Prostate gland (tissue), 2 donors: ENCODE data around the gene PCBP4. TPM values are rescaled to one million over a fixed set of nuclear protein-coding genes. Genes with fewer than 3 reads are reported as not detected.

Experiments
- DNase-seq: peaks from one replicate; pipeline ENCODE4 v3.0.0-alpha.2; 2019; ENCODE audit warnings: low spot score
- H3K27ac ChIP-seq, 2 donors: fragments of 200-600 bp; sonication (generic); 2 replicates each; pipeline ENCODE4 v1.5.1; 2017 to 2019
- H3K27me3 ChIP-seq: fragments of 200-600 bp; sonication (generic); replicated peaks from 2 replicates; pipeline ENCODE4 v1.5.1; 2019; ENCODE audit not compliant: insufficient read depth
- H3K36me3 ChIP-seq, 2 donors: fragments of 200-600 bp; sonication (generic); 1 replicate in 1 of 2; 2 replicates in 1 of 2; pipeline versions ENCODE4 v1.5.1 to v1.8.1; 2017 to 2019
- H3K4me1 ChIP-seq: fragments of 200-600 bp; sonication (generic); replicated peaks from 2 replicates; pipeline ENCODE4 v1.5.1; 2019
- H3K4me3 ChIP-seq, 2 donors: fragments of 200-600 bp; sonication (generic); 2 replicates each; pipeline ENCODE4 v1.5.1; 2017 to 2019
- H3K9me3 ChIP-seq: fragments of 200-600 bp; sonication (generic); 2 replicates; pipeline ENCODE4 v1.5.1; 2017
- CTCF ChIP-seq, 4 experiments: fragments of 200-600 bp in 2 of 4; fragments of 450-650 bp in 2 of 4; sonication (generic) in 2 of 4; IDR thresholded peaks; 1 replicate in 3 of 4; 2 replicates in 1 of 4; pipeline ENCODE4 v1.5.1; 2016 to 2019; ENCODE audit warnings: antibody characterized with exemption in 4 of 4, mild to moderate bottlenecking in 2 of 4, moderate library complexity in 2 of 4
- POLR2A ChIP-seq: fragments of 450-650 bp; IDR thresholded peaks from one replicate; pipeline ENCODE4 v1.6.1; 2016; ENCODE audit warnings: antibody characterized with exemption, mild to moderate bottlenecking
- POLR2AphosphoS5 ChIP-seq: sonication (generic); formaldehyde crosslinking; IDR thresholded peaks from one replicate; pipeline ENCODE4 v1.6.1; 2017; ENCODE audit warnings: antibody characterized with exemption
- WGBS: methylation state at CpG from one replicate; pipeline ENCODE4 v1.1.5; 2018; 5-methylcytosine and 5-hydroxymethylcytosine counted together
- intact Hi-C: fragments of 100-400 bp; cut with DNase I; formaldehyde crosslinking; loops from one replicate; pipeline ENCODE4 v1.14.2; 2022
- total RNA-seq, 2 donors: library from RNA; depleted of rRNA; stranded (reverse); fragments of >200 nt; gene quantifications; one replicate each; pipeline ENCODE4 v1.1.0, GENCODE V29; 2016

Gene PCBP4
- total RNA-seq, 2 donors from 2014 or later = 74.0 to 74.1 TPM

GRCh38 chr3:51941798-51942602, 25.3 kb downstream of the PCBP4 start, which contains the start of the genes PARP3 and RRP9:
PARP3 (plus strand) TSS chr3:51942363; CDS start chr3:51943356, 993 bp downstream.
RRP9 (minus strand) TSS chr3:51941904; CDS start chr3:51941867, 37 bp downstream.
- H3K27me3 ChIP-seq = no peaks in the 10 kb centered on the region
- H3K36me3 ChIP-seq = peaks cover 6 to 8% of the 10 kb centered on the region in 2 donors
- H3K27ac ChIP-seq = peak within 1 kb of the TSS; percentile 80 to 87
- H3K4me1 ChIP-seq = peaks cover 9% of the 10 kb centered on the region
- peak within 1 kb of the TSS; percentile 60 to 66 for H3K4me3 ChIP-seq
- WGBS = 1% methylated on average over 39 of the region's 67 CpGs
- DNase-seq = peak; percentile 100
- H3K9me3 ChIP-seq = no peaks in the 10 kb centered on the region
- intact Hi-C loops = loop anchor here (2.0 to 5.0 kb wide), 3 partner anchors 33 to 210 kb away; partner anchors contain the start of genes ABHD14A, ABHD14B, DUSP7 and POC1A
- TF ChIP-seq CTCF (IDR thresholded peaks at IDR 0.05) (peak; percentile 98 to 100 (median 100)), POLR2AphosphoS5 (peak; percentile 98), POLR2A (peak; percentile 53)

GRCh38 chr3:51941463-51941797, 25.8 kb downstream of the PCBP4 start:
- intact Hi-C loops = loop anchor here (5.0 kb wide), 2 partner anchors 116 to 211 kb away; partner anchors contain the start of genes DUSP7 and POC1A
- H3K36me3 ChIP-seq = peaks cover 6 to 8% of the 10 kb centered on the region in 2 donors

GRCh38 chr3:51940648-51941462, 26.4 kb downstream of the PCBP4 start:
- no peak for DNase-seq
- H3K27me3 ChIP-seq = no peaks in the 10 kb centered on the region
- intact Hi-C loops = loop anchor here (5.0 kb wide), 2 partner anchors 116 to 211 kb away; partner anchors contain the start of genes DUSP7 and POC1A
- WGBS = 34% methylated on average over 13 of the region's 13 CpGs
- H3K36me3 ChIP-seq = peaks cover 6 to 10% of the 10 kb centered on the region in 2 donors
- peaks cover 9% of the 10 kb centered on the region for H3K4me1 ChIP-seq
- no peak for TF ChIP-seq POLR2AphosphoS5
- no peak for TF ChIP-seq POLR2A
- TF ChIP-seq CTCF (IDR thresholded peaks at IDR 0.05) = no peak
- H3K4me3 ChIP-seq = peak overlapping the region; percentile 60 to 66
- H3K27ac ChIP-seq = no peak overlapping the region
- no peaks in the 10 kb centered on the region for H3K9me3 ChIP-seq

More at GRCh38 chr3:51941463-51941797, 25.8 kb downstream of the PCBP4 start:
- Histone ChIP-seq H3K9me3 (no peaks in the 10 kb centered on the region), H3K27me3 (no peaks in the 10 kb centered on the region), H3K27ac (peak overlapping the region in 1 of 2 donors; percentile 41), H3K4me3 (peak overlapping the region; percentile 60 to 66), H3K4me1 (peaks cover 9% of the 10 kb centered on the region)
- TF ChIP-seq CTCF (IDR thresholded peaks at IDR 0.05) (no peak), POLR2AphosphoS5 (no peak), POLR2A (no peak)
- no peak for DNase-seq
- WGBS = under 1% methylated on average over 14 of the region's 20 CpGs

GRCh38 chr3:51938780-51939425, 28.4 kb downstream of the PCBP4 start:
- TF ChIP-seq POLR2A (no peak), CTCF (IDR thresholded peaks at IDR 0.05) (no peak), POLR2AphosphoS5 (no peak)
- Histone ChIP-seq H3K9me3 (no peaks in the 10 kb centered on the region), H3K27ac (no peak overlapping the region), H3K4me1 (peaks cover 9% of the 10 kb centered on the region), H3K36me3 (peaks cover 6 to 30% of the 10 kb centered on the region in 2 donors), H3K27me3 (no peaks in the 10 kb centered on the region), H3K4me3 (no peak overlapping the region)
- no peak for DNase-seq
- intact Hi-C loops = no loop called here
- 83% methylated on average over 9 of the region's 9 CpGs for WGBS
